Measurements from ENCODE around the gene PDS5A. TPM values are rescaled to one million over a fixed set of nuclear protein-coding genes. Genes with fewer than 3 reads are reported as not detected.

Gene PDS5A
- total RNA-seq, 1 donor from 2014 or later, result 132 TPM

GRCh38 chr4:39892988-39893692 is 84.6 kb downstream of the PDS5A start:
- Mint-ChIP-seq H3K27me3 (ENCODE audit: insufficient read depth, low read depth) (no peaks in the 10 kb centered on the region), H3K4me1 (no peaks in the 10 kb centered on the region), H3K9me3 (no peaks in the 10 kb centered on the region), H3K4me3 (no peak overlapping the region), H3K27ac (no peak overlapping the region), H3K36me3 (peaks cover 42% of the 10 kb centered on the region)
- Histone ChIP-seq H3F3A (ENCODE audit: low read depth) (no peaks in the 10 kb centered on the region), H3K4me1 (no peaks in the 10 kb centered on the region), H4K20me1 (ENCODE audit: low read depth) (no peaks in the 10 kb centered on the region), H3K79me2 (ENCODE audit: low read depth) (no peaks in the 10 kb centered on the region), H3K27ac (no peak overlapping the region), H2AFZ (replicated peaks) (no peak overlapping the region), H3K9ac (no peak overlapping the region), H3K4me3 (no peak overlapping the region), H3K4me2 (no peak overlapping the region), H3K27me3 (no peaks in the 10 kb centered on the region), H3K36me3 (peaks cover 40% of the 10 kb centered on the region), H3K9me3 (ENCODE audit: low read depth) (no peaks in the 10 kb centered on the region)
- DNase-seq (ENCODE audit: low spot score), result no peak
- TF ChIP-seq EZH2phosphoT487 (IDR thresholded peaks at IDR 0.05), result no peak
- no peak for TF ChIP-seq CTCF (IDR thresholded peaks at IDR 0.05)
- no peak for TF ChIP-seq EZH2 (IDR thresholded peaks at IDR 0.05)

GRCh38 chr4:39889226-39889625 is 88.5 kb downstream of the PDS5A start:
- Histone ChIP-seq H3K4me3 (no peak overlapping the region), H3K79me2 (ENCODE audit: low read depth) (no peaks in the 10 kb centered on the region), H2AFZ (replicated peaks) (no peak overlapping the region), H4K20me1 (ENCODE audit: low read depth) (no peaks in the 10 kb centered on the region), H3F3A (ENCODE audit: low read depth) (no peaks in the 10 kb centered on the region), H3K27ac (no peak overlapping the region), H3K9ac (no peak overlapping the region), H3K4me2 (no peak overlapping the region), H3K36me3 (peaks cover 30% of the 10 kb centered on the region), H3K27me3 (no peaks in the 10 kb centered on the region), H3K4me1 (no peaks in the 10 kb centered on the region), H3K9me3 (ENCODE audit: low read depth) (no peaks in the 10 kb centered on the region)
- H3K4me1 Mint-ChIP-seq, result no peaks in the 10 kb centered on the region
- TF ChIP-seq CTCF (IDR thresholded peaks at IDR 0.05) (no peak), EZH2phosphoT487 (IDR thresholded peaks at IDR 0.05) (no peak), EZH2 (IDR thresholded peaks at IDR 0.05) (no peak)
- H3K9me3 Mint-ChIP-seq, result no peaks in the 10 kb centered on the region
- H3K27me3 Mint-ChIP-seq (ENCODE audit: insufficient read depth, low read depth), result no peaks in the 10 kb centered on the region
- H3K27ac Mint-ChIP-seq, result no peak overlapping the region
- H3K4me3 Mint-ChIP-seq, result no peak overlapping the region
- DNase-seq (ENCODE audit: low spot score), result no peak
- peaks cover 45% of the 10 kb centered on the region for H3K36me3 Mint-ChIP-seq

GRCh38 chr4:39888541-39888940 is 89.2 kb downstream of the PDS5A start:
- Histone ChIP-seq H3K27ac (no peak overlapping the region), H3F3A (ENCODE audit: low read depth) (no peaks in the 10 kb centered on the region), H3K9ac (no peak overlapping the region), H3K27me3 (no peaks in the 10 kb centered on the region), H3K79me2 (ENCODE audit: low read depth) (no peaks in the 10 kb centered on the region), H3K4me2 (no peak overlapping the region), H3K4me3 (no peak overlapping the region), H4K20me1 (ENCODE audit: low read depth) (no peaks in the 10 kb centered on the region), H3K4me1 (no peaks in the 10 kb centered on the region), H3K9me3 (ENCODE audit: low read depth) (no peaks in the 10 kb centered on the region), H3K36me3 (peaks cover 30% of the 10 kb centered on the region), H2AFZ (replicated peaks) (no peak overlapping the region)
- H3K4me1 Mint-ChIP-seq, result no peaks in the 10 kb centered on the region
- no peak overlapping the region for H3K27ac Mint-ChIP-seq
- H3K36me3 Mint-ChIP-seq, result peaks cover 46% of the 10 kb centered on the region
- H3K4me3 Mint-ChIP-seq, result no peak overlapping the region
- no peak for DNase-seq (ENCODE audit: low spot score)
- no peaks in the 10 kb centered on the region for H3K27me3 Mint-ChIP-seq (ENCODE audit: insufficient read depth, low read depth)
- no peak for TF ChIP-seq CTCF (IDR thresholded peaks at IDR 0.05)
- TF ChIP-seq EZH2 (IDR thresholded peaks at IDR 0.05), result no peak
- no peak for TF ChIP-seq EZH2phosphoT487 (IDR thresholded peaks at IDR 0.05)
- no peaks in the 10 kb centered on the region for H3K9me3 Mint-ChIP-seq

Data from neural progenitor cell (in vitro differentiated cells).